ENCODE results near the gene ROR1. TPM values are rescaled to one million over a fixed set of nuclear protein-coding genes. Genes with fewer than 3 reads are reported as not detected.

ROR1 gene
- total and polyA plus RNA-seq, 9 of the 15 experiments (the other 6 are each of a cell fraction or from before 2014, with no cell fraction given) = 0.02 TPM; not detected in 8

DNA sequence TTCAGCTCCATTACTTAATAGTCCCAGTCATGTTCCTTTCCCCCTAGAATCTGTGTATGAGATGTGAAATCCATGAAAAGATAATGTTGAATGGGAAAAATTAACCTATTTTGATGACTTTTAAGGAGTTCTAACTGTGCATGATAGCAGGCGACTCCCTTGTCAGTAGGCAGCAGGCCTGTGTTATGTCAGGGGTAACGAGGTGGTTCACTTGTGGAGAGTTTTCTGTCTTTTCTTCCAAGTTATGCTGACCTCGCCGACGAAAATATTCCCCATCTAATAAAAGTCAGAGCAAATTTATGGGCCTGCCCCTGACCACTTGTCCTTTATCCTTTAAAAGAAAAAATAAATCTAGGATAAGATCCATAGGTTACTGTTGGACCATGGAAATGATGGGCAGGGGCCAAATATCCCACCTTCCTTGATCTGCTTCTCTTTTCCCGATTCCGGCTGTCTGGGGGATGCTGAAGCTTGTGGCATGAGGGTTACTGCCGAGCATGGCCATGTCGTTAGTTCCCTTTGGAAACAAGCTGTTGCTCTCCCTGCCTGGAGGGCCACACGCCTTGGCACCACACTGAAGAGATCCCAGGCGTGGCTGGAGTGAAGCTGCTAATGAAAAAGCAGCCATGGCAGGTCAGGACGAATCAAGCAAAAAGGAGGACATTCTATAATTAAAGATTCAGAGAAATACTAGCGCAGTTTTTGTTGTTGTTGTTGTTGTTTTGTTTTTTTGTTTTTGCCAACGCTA is 93.8 kb downstream of the ROR1 start:
- FAIRE-seq = no peak
- H3K4me1 ChIP-seq (replicated peaks in 1 of 2; ENCODE audit: control insufficient read depth in 2 of 2, insufficient read depth in 2 of 2, low read length in 2 of 2) = no peaks in the 10 kb centered on the region
- WGBS (ENCODE audit: insufficient coverage, low coverage, missing lambda C conversion rate) = 2% methylated on average over 14 of the region's 14 CpGs

More for the DNA sequence above, 93.8 kb downstream of the ROR1 start:
- Histone ChIP-seq H3K9ac (ENCODE audit: insufficient read depth in 1 of 2, low read depth in 2 of 2, low read length in 2 of 2) (no peak overlapping the region), H3K4me3 (no peak overlapping the region), H3K4me2 (ENCODE audit: insufficient read depth, low read length) (no peak overlapping the region), H3K79me2 (ENCODE audit: control insufficient read depth, insufficient read depth, low read length) (no peaks in the 10 kb centered on the region), H2AFZ (ENCODE audit: low read depth, low read length) (no peak overlapping the region), H3K27ac (ENCODE audit: extremely low read depth, low read depth, low read length) (no peak overlapping the region), H3K27me3 (ENCODE audit: control insufficient read depth in 2 of 2, insufficient read depth in 2 of 2, low read length in 2 of 2) (no peaks in the 10 kb centered on the region; a peak in 1 of 5 replicates), H3K9me1 (ENCODE audit: control insufficient read depth, insufficient read depth, low read length) (peaks cover 2% of the 10 kb centered on the region), H4K20me1 (replicated peaks; ENCODE audit: control insufficient read depth, insufficient read depth, low read length) (no peaks in the 10 kb centered on the region), H3K36me3 (ENCODE audit: control insufficient read depth, insufficient read depth, low read length) (no peaks in the 10 kb centered on the region), H3K9me3 (replicated peaks; ENCODE audit: control insufficient read depth, insufficient read depth, low read depth, low read length) (no peaks in the 10 kb centered on the region)
- intact Hi-C loops (cut with micrococcal nuclease) (no loop called here), in situ Hi-C loops (cut with MboI) (no loop called here)
- CTCF ChIA-PET (ENCODE audit: low intra/inter-chr PET ratio) = no interaction called here
- BruUV-seq (replicated peaks) = no TSS peak
- DNase-seq (ENCODE audit: extremely low read depth in 1 of 4, low spot score in 3 of 4) (no peak), ATAC-seq (no peak)
- TF ChIP-seq ZNF408 (CRISPR knock-in tag; IDR thresholded peaks at IDR 0.05; ENCODE audit: low read depth) (no peak), ZNF766 (CRISPR knock-in tag; conservative IDR thresholded peaks at IDR 0.05) (no peak), RFX1 (IDR thresholded peaks at IDR 0.05) (no peak), ZNF174 (CRISPR knock-in tag; IDR thresholded peaks at IDR 0.05) (no peak), ETV5 (CRISPR knock-in tag; IDR thresholded peaks at IDR 0.05; ENCODE audit: low read depth) (no peak), PHB2 (IDR thresholded peaks at IDR 0.05; ENCODE audit: low read depth) (no peak), ZC3H8 (IDR thresholded peaks at IDR 0.05) (no peak), MTA1 (IDR thresholded peaks at IDR 0.05; ENCODE audit: borderline replicate concordance) (no peak), CCAR2 (IDR thresholded peaks at IDR 0.05; ENCODE audit: low read depth, low read length) (no peak), ZC3H11A (IDR thresholded peaks at IDR 0.05; ENCODE audit: low read depth, low read length) (no peak)
- TF ChIP-seq, protein P1, sequence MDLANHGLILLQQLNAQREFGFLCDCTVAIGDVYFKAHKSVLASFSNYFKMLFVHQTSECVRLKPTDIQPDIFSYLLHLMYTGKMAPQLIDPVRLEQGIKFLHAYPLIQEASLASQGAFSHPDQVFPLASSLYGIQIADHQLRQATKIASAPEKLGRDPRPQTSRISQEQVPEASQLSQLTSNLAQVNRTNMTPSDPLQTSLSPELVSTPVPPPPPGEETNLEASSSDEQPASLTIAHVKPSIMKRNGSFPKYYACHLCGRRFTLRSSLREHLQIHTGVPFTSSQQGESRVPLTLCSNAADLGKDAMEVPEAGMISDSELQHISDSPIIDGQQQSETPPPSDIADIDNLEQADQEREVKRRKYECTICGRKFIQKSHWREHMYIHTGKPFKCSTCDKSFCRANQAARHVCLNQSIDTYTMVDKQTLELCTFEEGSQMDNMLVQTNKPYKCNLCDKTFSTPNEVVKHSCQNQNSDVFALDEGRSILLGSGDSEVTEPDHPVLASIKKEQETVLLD (IDR thresholded peaks at IDR 0.05) = no peak
- POLR2A ChIA-PET = no interaction called here
